EH (cell line): ENCODE measurements around the gene DND1.
A peak's percentile ranks its signal among the peaks of the same experiment; 100 is the strongest.
"Not testable (repeated sequence)": the region's sequence is repeated elsewhere in the genome, so short reads cannot be mapped to it uniquely, and the experiment has no call there.

ENCODE experiments used
- DNase-seq: peaks from one replicate; pipeline ENCODE4 v3.0.0-alpha.2; 2015; ENCODE audit warnings: low read depth

The DND1 gene

DNA sequence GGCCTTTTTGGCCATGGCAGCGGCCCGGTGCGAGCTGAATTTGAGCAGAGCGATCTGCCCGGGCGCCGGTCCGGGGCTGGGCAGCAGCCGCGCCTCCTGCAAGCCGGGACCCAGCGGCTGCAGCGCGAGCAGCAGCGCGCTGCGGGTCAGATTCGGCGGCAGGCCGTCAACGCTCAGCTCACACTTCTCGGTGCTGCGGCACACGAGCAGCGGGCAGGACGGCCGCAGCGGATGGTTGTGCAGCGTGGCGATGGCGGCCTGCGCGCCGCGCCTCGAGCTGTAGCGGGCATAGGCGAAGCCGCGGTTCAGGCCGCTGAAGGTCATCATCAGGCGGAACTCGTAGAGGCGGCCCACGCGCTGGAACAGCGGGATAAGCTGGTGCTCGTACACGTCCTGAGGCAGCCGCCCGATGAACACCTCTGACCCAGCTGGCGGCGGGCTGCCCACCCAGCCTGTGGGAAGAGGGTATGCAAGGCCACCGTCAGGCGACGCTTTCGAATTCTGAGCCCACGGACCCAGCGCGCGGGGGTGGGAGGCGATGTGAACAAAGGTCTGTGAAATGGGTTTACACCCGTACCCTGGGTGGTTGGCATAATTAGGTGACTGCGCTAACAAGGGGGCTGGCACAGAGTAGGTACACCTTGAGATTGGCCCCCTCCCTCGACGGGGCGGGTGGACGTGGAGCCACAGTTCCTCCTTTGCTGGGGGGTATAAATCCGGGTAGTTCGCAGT, 755 bp downstream of the DND1 start:
- peak; percentile 41 for DNase-seq

- DNase-seq, result no peak
These were observed 1.8 kb downstream of the DND1 start for GRCh38 chr5:140671472-140672125.

DNA sequence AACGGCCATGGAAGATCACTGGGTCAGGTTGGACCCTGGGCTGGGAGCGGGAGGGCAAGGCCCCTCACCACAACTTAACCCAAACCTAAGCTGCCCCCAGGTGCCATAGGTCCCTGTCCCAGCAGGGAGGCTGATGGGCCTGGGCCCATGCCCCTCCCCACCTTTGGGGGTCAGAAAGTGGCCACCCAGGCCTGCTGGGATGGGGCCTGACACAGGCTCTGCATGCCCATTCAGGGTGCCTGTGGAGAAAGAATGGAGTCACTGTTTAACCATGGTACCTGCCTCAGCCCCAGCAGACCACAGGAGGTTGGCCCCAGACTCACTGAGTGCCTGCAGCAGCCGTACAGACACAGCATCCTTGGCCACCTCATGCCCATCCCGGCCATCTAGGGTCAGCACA, 2.3 kb downstream of the DND1 start:
- DNase-seq, result not testable (repeated sequence)

DNA sequence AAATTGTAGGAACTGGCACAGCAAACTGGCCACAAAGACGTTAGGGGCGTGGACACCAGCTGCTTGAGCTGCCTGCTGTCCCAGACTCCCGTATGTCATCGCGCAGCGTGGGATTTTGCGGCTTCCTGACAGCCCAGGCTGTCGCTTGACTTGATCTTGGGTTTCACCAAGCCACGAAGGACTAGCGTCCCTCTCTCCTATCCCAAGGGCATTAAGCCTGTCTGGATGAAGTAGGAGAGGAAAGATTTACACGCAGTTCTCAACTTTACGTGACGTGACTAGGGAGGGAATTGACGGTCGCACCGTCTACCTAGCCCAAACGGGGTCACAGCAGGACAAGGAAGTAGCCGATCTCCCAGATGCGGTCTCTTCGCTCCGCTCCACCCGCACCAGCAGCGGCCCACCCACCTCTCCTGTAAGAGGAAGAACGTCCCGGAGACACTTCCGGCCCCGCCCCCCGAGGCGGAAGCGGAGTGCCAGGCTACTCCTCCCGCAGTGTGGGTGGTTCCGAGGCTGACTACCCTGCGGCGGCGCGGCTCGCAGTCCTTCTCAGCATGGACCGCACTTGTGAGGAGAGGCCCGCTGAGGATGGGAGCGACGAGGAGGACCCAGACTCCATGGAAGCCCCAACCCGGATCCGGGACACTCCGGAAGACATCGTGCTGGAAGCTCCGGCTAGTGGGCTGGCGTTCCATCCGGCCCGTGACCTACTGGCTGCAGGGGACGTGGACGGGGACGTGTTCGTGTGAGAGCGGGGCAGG, 8.8 kb downstream of the DND1 start, which contains the start of gene WDR55:
Gene WDR55 (plus strand): TSS at position 546 of the 761 bp plus-strand sequence. CDS start 9 bp downstream, at position 555.
- DNase-seq, result peak; percentile 95

DNA sequence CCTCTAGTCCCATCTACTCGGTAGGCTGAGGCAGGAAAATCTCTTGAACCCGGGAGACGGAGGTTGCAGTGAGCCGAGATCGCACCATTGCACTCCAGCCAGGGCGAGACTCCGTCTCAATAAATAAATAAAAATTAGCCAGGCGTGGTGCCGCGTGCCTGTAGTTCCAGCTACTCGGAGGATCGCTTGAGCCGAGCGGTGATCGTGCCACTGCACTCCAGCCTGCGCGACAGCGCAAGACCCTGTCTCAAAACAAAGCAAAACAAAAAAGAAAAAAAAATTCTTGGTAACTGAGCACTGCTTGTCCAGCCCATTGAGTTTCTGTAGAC, 9.4 kb downstream of the DND1 start:
- DNase-seq, result no peak

GRCh38 chr5:140660371-140660770, 13.0 kb downstream of the DND1 start:
- DNase-seq, result not testable (repeated sequence)

DNA sequence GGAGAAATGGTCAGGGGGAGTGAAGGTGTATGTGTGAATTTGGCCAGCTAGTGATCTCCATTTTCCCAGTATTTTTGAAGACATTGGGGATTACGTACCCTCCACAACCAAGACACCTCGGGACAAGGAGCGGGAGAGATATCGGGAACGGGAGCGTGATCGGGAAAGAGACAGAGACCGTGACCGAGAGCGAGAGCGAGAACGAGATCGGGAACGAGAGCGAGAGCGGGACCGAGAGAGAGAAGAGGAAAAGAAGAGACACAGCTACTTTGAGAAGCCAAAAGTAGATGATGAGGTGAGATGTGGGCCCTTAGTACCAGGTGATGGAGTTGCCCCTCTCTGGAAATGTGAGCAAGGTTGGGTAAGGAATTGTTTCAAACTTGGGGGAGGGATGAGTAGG, 14.5 kb downstream of the DND1 start:
- DNase-seq, result no peak

DNA sequence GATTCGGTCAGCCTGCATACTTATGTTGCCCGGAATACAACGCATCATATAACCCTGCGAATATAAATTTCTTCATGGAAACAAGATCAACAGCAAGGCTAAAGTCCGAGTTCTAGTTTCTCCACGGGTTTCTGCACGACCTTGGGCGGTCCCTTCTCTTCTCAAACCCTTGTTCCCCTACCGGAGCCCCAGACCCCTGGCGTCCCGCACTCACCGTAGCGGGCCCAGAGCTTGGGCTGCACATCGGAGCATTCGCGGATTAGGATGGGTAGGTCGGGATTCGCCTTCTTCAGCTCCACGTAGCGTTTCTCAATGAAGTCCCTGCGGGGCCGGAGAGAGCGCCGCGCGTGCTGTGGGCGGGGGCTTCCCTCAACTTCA, 26.3 kb downstream of the DND1 start:
- DNase-seq, result no peak

- DNase-seq, result peak; percentile 25
These were observed 30.7 kb downstream of the DND1 start for GRCh38 chr5:140642718-140643117.

- DNase-seq, result no peak
These were observed 31.7 kb downstream of the DND1 start for GRCh38 chr5:140641716-140642115.

GRCh38 chr5:140639148-140639981, 34.0 kb downstream of the DND1 start, which contains the start of gene TMCO6:
TSS of gene TMCO6 (plus strand) at chr5:140639451. CDS start at chr5:140639528, 77 bp downstream.
- DNase-seq, result peak; percentile 95

DNA sequence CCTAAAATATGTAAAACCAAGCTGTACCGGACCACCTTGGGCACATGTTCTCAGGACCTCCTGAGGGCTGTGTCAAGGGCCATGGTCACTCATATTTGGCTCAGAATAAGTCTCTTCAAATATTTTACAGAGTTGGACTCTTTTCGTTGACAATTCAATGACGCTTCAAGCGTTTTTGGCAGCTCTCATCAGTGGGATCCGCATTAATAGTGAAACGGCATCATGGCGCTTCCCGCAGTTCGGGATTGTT, 34.6 kb downstream of the DND1 start:
- DNase-seq, result not testable (repeated sequence)

DNA sequence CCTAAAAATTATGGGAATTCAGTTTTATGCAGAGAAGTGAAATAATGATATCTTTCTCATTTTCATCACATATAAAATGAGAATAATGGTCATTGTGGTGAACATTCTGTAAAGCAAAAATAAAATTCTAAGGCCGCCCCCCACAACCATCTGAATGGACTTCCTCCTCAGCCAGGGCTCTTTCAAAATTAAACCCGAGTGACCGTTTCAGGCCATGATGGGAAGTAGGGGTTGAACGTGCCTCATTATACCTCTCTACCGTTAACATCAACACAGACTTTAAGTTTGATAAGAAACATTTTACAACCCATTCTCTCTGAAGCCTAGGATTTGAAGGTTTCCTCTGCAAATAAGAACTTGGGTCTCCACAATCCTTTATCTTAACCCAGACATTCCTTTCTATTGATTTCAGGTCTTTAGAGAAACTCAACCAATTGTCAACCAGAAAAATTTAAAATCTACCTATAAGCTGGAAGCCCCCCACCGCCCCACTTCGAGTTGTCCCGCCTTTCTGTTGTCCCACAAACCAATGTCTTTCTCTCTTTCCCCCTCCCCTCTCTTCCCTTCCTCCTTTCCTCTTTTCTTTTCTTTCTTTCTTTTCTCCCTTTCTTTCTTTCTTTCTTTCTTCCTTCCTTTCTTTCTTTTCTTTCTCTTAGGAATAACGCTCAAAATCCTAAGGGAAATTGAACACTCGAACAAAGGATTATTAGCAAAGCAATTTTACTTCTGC, 35.8 kb downstream of the DND1 start:
- DNase-seq, result no peak

- DNase-seq, result no peak
These were observed 37.8 kb downstream of the DND1 start for GRCh38 chr5:140635291-140636257.

GRCh38 chr5:140634103-140634502, 39.3 kb downstream of the DND1 start:
- DNase-seq, result no peak

DNA sequence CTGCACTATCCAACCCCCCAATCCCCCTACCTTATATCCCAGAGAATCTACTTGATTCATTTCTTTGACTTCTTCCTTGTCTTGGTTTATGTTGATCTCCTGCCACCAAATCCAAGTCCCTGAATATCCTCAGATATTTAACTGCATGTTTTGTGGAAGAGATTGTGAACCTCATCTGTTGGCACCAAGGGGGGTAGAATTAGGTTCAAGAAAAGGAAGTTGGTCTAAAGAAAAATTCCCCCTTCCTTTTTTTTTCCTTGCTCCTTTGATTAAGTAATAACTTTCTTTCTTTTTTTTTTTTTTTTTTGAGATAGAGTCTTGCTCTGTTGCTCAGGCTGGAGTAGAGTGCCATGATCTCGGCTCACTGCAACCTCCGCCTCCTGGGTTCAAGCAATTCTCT, 39.9 kb downstream of the DND1 start:
- DNase-seq, result no peak

- peak; percentile 80 for DNase-seq
These were observed 40.3 kb downstream of the DND1 start, which contains the start of gene CD14 for GRCh38 chr5:140633021-140633471. TSS of gene CD14 (minus strand) at chr5:140633175. CDS start at chr5:140633071, 104 bp downstream.

- DNase-seq, result peak; percentile 52
These were observed 40.9 kb downstream of the DND1 start for GRCh38 chr5:140632366-140633020.

GRCh38 chr5:140631831-140632365, 41.5 kb downstream of the DND1 start:
- no peak for DNase-seq
